Gastroesophageal sphincter (tissue), 3 donors: Measurements from ENCODE around the gene PPP4R4.

ENCODE experiments used
- CTCF ChIP-seq, 4 experiments: fragments of 200-600 bp in 2 of 4; fragments of 450-650 bp in 2 of 4; sonication (generic) in 1 of 4; IDR thresholded peaks; one replicate each; pipeline ENCODE4 v1.5.1; 2017 to 2019; ENCODE audit warnings: antibody characterized with exemption in 4 of 4, mild to moderate bottlenecking in 2 of 4, moderate library complexity in 2 of 4
- POLR2A ChIP-seq, 2 donors: fragments of 450-650 bp; IDR thresholded peaks; one replicate each; pipeline ENCODE4 v1.6.1; 2017; ENCODE audit warnings: antibody characterized with exemption in 2 of 2, mild to moderate bottlenecking in 2 of 2, moderate library complexity in 1 of 2

DNA sequence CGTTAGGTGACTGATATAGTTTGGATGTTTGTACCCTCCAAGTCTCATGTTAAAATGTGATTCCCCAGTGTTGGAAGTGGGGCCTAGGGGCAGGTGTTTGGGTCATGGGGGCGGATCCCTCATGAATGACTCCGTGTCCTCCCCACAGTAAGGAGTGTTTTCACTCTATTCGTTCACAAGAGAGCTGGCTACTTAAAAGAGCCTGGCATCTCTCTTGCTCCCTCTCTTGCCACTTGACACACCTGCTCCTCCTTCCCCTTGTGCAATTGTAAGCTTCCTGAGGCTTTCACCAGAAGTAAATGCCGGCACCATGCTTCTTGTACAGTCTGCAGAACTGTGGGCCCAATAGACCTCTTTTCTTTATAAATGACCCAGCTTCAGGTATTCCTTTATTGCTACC is 47.3 kb upstream of the PPP4R4 start:
- TF ChIP-seq CTCF (IDR thresholded peaks at IDR 0.05) (no peak), POLR2A (IDR thresholded peaks at IDR 0.05) (no peak)
